Thyroid gland (tissue), 4 donors: ENCODE results near the gene RAD9A.

Source experiments
- CTCF ChIP-seq, 6 experiments: fragments of 200-600 bp in 3 of 6; fragments of 450-650 bp in 3 of 6; sonication (generic) in 3 of 6; IDR thresholded peaks; one replicate each; pipeline ENCODE4 v1.5.1; 2016 to 2019; ENCODE audit warnings: antibody characterized with exemption in 6 of 6, mild to moderate bottlenecking in 2 of 6, inconsistent platforms in 1 of 6, moderate library complexity in 1 of 6
- POLR2A ChIP-seq, 2 donors: fragments of 450-650 bp; IDR thresholded peaks; one replicate each; pipeline ENCODE4 v1.6.1; 2017; ENCODE audit warnings: antibody characterized with exemption in 2 of 2, mild to moderate bottlenecking in 2 of 2, moderate library complexity in 1 of 2

DNA sequence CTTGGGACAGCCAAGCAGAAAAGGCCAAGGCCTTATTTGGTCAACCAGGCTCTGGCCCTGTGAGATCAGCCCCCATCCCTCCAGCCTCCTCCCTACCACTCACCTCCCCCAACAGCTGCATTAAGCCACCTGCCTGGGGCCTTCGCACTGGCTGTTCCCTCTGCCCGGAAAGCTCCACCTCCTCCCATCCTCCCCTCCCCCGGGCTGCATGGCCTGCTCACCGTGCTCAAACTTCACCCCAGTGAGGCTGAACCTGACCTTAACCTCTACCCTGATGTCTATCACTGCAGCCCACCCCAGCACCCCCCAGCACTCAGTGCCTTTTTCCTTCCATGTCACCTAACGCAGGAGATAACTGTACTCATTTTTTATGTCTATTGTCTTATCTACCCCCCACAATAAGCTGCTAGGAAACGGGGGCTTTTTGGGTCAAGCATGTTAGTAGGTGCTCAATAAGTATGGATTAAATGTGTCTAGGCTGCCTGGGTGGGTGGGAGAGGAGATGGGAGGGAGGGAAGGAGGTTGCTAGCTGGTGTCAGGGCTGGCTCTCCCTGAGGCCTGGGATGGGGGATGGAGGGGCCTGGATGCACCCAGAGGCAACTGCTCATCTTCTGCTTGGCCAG, 44.8 kb downstream of the RAD9A start:
- TF ChIP-seq CTCF (IDR thresholded peaks at IDR 0.05) (no peak), POLR2A (IDR thresholded peaks at IDR 0.05) (no peak)
